ENCODE measurements around the gene ISG20L2.

The ISG20L2 gene

GRCh38 chr1:156741481-156741983, 13.0 kb upstream of the ISG20L2 start:
- FAIRE-seq, result no peak
- no peak for DNase-seq (ENCODE audit: low spot score)

GRCh38 chr1:156740741-156741480, 12.3 kb upstream of the ISG20L2 start, which contains the start of gene MRPL24:
TSS of gene MRPL24 (minus strand) at chr1:156741088. CDS start at chr1:156738704, 2,384 bp downstream.
- DNase-seq (ENCODE audit: low spot score) (peak; percentile 100), FAIRE-seq (peak; percentile 93)

GRCh38 chr1:156740237-156740740, 11.7 kb upstream of the ISG20L2 start:
- FAIRE-seq, result no peak

GRCh38 chr1:156738916-156739315, 10.3 kb upstream of the ISG20L2 start:
- no peak for FAIRE-seq

More at GRCh38 chr1:156740237-156740740, 11.7 kb upstream of the ISG20L2 start:
- no peak for DNase-seq (ENCODE audit: low spot score)

GRCh38 chr1:156738407-156738806, 9.8 kb upstream of the ISG20L2 start:
- DNase-seq (ENCODE audit: low spot score), result no peak
- no peak for FAIRE-seq

More at GRCh38 chr1:156738916-156739315, 10.3 kb upstream of the ISG20L2 start:
- no peak for DNase-seq (ENCODE audit: low spot score)

GRCh38 chr1:156733989-156734584, 5.5 kb upstream of the ISG20L2 start:
- DNase-seq (ENCODE audit: low spot score), result no peak
- no peak for FAIRE-seq

- FAIRE-seq, result no peak
- DNase-seq (ENCODE audit: low spot score), result peak; percentile 49
Measured at GRCh38 chr1:156727926-156728598, 504 bp downstream of the ISG20L2 start, which contains the start of gene METTL25B. TSS of gene METTL25B (plus strand) at chr1:156728469. CDS start at chr1:156729105, 636 bp downstream.

GRCh38 chr1:156727492-156727891, 1.1 kb downstream of the ISG20L2 start:
- DNase-seq (ENCODE audit: low spot score), result no peak

GRCh38 chr1:156726549-156727226, 1.9 kb downstream of the ISG20L2 start:
- no peak for FAIRE-seq

More at GRCh38 chr1:156727492-156727891, 1.1 kb downstream of the ISG20L2 start:
- no peak for FAIRE-seq

GRCh38 chr1:156725683-156726280, 2.8 kb downstream of the ISG20L2 start:
- peak; percentile 46 for FAIRE-seq
- DNase-seq (ENCODE audit: low spot score), result peak; percentile 90

More at GRCh38 chr1:156726549-156727226, 1.9 kb downstream of the ISG20L2 start:
- DNase-seq (ENCODE audit: low spot score), result peak; percentile 70

GRCh38 chr1:156721535-156721934, 7.0 kb downstream of the ISG20L2 start:
- DNase-seq (ENCODE audit: low spot score) (no peak), FAIRE-seq (no peak)

- no peak for FAIRE-seq
- no peak for DNase-seq (ENCODE audit: low spot score)
Measured at GRCh38 chr1:156721131-156721530, 7.4 kb downstream of the ISG20L2 start.

GRCh38 chr1:156717351-156717750, 11.2 kb downstream of the ISG20L2 start:
- FAIRE-seq, result no peak
- no peak for DNase-seq (ENCODE audit: low spot score)

GRCh38 chr1:156714830-156715229, 13.7 kb downstream of the ISG20L2 start:
- FAIRE-seq (no peak), DNase-seq (ENCODE audit: low spot score) (no peak)

GRCh38 chr1:156712626-156713025, 15.9 kb downstream of the ISG20L2 start:
- FAIRE-seq (no peak), DNase-seq (ENCODE audit: low spot score) (no peak)

- DNase-seq (ENCODE audit: low spot score), result no peak
- FAIRE-seq, result no peak
Measured at GRCh38 chr1:156711011-156711817, 17.4 kb downstream of the ISG20L2 start.

- FAIRE-seq, result no peak
- DNase-seq (ENCODE audit: low spot score), result no peak
Measured at GRCh38 chr1:156709757-156710489, 18.6 kb downstream of the ISG20L2 start.

- no peak for FAIRE-seq
Measured at GRCh38 chr1:156709031-156709430, 19.5 kb downstream of the ISG20L2 start.

GRCh38 chr1:156708218-156708661, 20.3 kb downstream of the ISG20L2 start:
- no peak for FAIRE-seq
- DNase-seq (ENCODE audit: low spot score), result no peak

More at GRCh38 chr1:156709031-156709430, 19.5 kb downstream of the ISG20L2 start:
- DNase-seq (ENCODE audit: low spot score), result no peak
